Measurements from ENCODE around the gene MAGI1.

GRCh38 chr3:65438096-65438495, 600.6 kb downstream of the MAGI1 start:
- TF ChIP-seq CTCF (IDR thresholded peaks at IDR 0.05) (no peak), POLR2A (IDR thresholded peaks at IDR 0.05) (no peak)
